A673 (cell line): Measurements from ENCODE around the gene THRB.

Experiments used
- EZH2 ChIP-seq: fragments of 200-600 bp; sonication (generic); IDR thresholded peaks from 2 replicates; pipeline ENCODE4 v1.6.1; 2017; ENCODE audit warnings: borderline replicate concordance, low read depth, mild to moderate bottlenecking, mixed read lengths, antibody characterized with exemption, low read length; ENCODE audit not compliant: poor library complexity, severe bottlenecking
- TF ChIP-seq, protein P1 (sequence below): fragments of 300-800, 200-600 bp; sonication (generic); conservative IDR thresholded peaks from 2 replicates; pipeline ENCODE4 v1.5.1; 2017; ENCODE audit warnings: low read depth, mild to moderate bottlenecking, antibody characterized with exemption, low read length, moderate library complexity, mixed read lengths

DNA sequence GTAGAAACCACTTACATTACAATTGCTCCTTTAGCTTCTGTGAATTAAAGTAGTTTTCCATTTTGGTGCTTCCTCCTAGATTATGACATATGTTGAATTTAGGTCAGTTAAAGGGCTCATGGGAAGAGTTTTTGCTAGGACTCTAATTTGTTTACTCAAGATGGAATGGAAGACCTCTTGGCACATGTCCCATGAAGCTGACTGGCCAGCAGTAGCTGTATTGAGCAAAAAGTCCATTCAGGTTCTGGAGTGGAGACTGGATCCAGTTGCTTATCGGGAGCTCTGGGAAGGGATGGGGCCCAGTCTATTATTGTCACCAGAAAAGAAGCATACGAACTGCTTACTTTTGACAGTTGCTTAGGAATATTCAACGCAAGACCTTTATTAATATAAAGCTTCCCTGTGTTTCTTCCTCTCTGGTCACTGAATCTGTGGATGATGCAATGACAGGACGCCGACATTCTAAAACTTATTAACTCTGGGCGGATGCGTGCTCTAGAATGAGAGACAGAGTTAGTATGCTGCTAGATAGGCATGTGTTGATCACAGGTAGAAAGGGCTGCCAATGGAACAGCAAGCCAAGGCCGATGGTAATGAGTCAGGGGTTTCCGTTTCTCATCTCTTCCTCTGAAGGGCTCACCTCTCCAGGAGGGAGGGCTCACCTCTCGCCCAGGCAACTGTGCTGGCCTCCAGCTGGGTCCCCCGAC is 393.8 kb downstream of the THRB start:
- TF ChIP-seq, protein P1, sequence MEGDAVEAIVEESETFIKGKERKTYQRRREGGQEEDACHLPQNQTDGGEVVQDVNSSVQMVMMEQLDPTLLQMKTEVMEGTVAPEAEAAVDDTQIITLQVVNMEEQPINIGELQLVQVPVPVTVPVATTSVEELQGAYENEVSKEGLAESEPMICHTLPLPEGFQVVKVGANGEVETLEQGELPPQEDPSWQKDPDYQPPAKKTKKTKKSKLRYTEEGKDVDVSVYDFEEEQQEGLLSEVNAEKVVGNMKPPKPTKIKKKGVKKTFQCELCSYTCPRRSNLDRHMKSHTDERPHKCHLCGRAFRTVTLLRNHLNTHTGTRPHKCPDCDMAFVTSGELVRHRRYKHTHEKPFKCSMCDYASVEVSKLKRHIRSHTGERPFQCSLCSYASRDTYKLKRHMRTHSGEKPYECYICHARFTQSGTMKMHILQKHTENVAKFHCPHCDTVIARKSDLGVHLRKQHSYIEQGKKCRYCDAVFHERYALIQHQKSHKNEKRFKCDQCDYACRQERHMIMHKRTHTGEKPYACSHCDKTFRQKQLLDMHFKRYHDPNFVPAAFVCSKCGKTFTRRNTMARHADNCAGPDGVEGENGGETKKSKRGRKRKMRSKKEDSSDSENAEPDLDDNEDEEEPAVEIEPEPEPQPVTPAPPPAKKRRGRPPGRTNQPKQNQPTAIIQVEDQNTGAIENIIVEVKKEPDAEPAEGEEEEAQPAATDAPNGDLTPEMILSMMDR = no peak
- TF ChIP-seq EZH2 = no peak
